Measurements from ENCODE around the gene CCDC134. TPM values are rescaled to one million over a fixed set of nuclear protein-coding genes. Genes with fewer than 3 reads are reported as not detected.

Gene CCDC134
- total RNA-seq: 12.3 and 22.1 TPM in 2 replicates
- 4.7 TPM for polyA plus RNA-seq (2012)

DNA sequence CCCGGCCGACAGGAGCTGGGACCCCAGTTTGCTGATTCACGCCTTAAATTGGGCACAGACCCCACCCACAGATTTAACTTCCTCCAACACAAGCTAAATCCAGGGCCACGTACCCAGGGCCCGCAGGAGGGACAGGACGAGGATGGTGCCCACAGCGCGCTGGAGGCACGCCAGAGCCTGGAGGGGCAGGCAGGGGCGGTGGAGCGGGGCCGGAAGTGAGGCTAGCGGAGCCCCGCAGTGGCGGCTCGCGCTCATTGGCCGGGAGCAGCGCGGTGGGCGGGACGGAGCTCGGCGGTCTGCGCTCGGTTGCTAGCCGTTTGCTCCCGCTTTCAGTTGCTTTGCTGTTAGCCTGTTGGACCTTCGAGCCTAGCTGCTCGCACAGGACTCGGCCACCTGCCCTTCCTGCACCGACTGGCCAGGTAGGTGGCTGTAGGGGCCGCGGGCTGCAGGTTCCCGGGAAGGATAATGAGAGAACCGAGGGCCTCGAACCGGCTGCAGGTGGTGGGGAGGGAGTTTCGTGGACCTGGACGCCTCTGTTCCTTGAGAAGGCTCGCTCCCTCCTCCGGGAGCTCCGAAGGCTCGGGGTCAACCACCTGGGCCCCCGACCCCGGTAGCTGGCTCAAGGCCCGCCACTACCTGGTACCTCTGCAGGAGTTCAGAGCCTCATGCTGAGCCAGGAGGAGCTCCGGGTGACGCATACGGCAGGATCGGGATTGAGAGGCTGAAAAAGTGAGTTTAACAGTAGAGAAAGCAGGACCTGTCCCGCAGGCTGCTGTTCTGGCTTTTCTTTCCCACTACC is at the start of gene CCDC134:
Gene CCDC134, plus strand, starts transcription at position 332 of the 799 bp plus-strand sequence. CDS start 8,212 bp downstream, outside the sequence.
- DNase-seq (ENCODE audit: low read depth): peak; percentile 92

GRCh38 chr22:41752011-41752970 is 48.2 kb upstream of the CCDC134 start:
- DNase-seq (ENCODE audit: low read depth): no peak

- DNase-seq (ENCODE audit: low read depth): no peak
These were observed 46.5 kb upstream of the CCDC134 start for GRCh38 chr22:41753984-41754383.

- peak; percentile 17 for DNase-seq (ENCODE audit: low read depth)
These were observed 43.0 kb upstream of the CCDC134 start for GRCh38 chr22:41757502-41757901.

DNA sequence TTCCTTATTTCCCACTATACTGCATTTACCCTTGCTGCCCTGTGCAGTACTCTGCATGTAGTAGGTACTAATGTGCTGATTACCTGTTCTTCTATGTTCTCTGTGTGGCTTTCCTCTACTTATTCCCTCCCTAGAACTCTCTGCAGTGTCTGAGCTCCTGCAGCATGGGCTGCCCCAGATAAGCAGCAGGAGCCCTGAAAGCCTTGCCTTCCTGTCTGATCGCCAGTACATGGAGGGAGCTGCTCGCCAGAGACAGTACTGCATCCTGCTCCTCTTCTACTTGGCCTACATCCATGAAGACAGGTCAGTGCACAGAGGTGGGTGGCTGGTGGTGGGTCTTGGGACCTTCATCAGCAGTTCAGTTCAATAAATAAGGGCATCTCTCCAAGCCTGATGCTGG is 42.2 kb upstream of the CCDC134 start:
- DNase-seq (ENCODE audit: low read depth): no peak

- DNase-seq (ENCODE audit: low read depth): peak; percentile 8
These were observed 37.3 kb upstream of the CCDC134 start for GRCh38 chr22:41762980-41763779.

DNA sequence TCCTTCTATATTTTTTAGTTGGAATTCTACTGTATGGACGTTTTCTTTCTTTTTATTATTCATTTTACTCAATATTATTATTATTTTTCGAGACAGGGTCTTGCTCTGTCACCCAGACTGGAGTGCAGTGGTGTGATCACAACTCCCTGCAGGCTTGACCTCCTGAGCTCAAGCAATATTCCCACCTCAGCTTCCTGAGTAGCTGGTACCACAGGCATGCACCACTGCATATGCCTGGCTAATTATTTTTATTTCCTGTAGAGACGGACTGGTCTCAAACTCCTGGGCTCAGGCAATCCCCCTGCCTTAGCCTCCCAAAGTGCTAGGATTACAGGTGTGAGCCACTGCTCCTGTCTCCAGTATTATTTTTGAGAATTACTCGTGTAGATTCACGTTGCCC is 34.0 kb upstream of the CCDC134 start:
- DNase-seq (ENCODE audit: low read depth): no peak

DNA sequence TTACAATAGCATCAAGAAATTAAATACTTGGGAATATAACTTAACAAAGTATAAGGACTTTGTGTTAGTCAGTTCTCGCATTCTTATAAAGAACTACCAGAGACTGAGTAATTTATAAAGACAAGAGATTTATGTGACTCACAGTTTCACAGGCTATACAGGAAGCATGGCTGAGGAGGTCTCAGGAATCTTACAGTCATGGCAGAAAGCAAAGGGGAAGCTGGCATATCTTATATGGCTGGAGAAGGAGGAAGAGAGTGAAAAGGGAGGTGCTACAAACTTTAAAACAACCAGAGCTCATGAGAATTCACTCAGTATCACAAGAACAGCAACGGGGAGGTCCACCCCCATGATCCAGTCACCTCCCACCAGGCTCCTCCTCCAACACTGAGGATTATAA is 32.0 kb upstream of the CCDC134 start:
- no peak for DNase-seq (ENCODE audit: low read depth)

DNA sequence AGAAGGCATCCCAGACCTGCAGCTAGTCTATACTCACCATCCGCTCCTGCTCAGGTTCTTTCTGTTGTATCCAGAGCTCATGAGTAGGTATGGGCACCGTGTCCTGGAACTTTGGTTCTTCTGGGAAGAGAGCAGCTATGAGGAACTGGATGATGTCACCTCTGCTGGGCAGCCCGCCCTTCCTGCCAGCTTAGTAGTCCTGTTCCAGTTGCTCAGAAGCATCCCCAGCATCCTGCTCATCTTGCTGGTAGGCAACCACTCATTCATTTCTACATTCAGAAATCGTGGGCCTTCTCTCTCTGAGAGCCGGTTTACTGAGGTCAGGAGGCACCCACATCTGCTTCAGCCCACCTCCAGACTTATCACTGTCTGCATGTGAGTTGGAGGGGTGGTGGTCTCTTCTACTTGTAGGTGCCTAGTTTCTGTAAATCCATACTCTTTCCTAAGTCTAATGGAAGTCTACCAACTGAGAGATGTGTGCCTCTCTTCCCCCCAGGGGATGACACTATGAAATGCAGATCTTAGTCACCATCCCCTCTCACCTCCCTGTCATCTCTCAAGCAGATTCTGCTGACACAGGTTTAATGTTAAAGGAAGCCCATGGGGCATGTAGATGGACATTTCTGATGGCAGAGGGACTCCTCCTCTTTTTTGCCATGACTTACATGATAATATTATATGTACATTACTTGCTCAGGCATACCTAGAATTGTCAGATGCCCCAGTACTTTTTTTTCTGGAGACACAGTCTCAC is 29.6 kb upstream of the CCDC134 start:
- DNase-seq (ENCODE audit: low read depth): no peak

GRCh38 chr22:41772198-41772597 is 28.3 kb upstream of the CCDC134 start:
- no peak for DNase-seq (ENCODE audit: low read depth)

GRCh38 chr22:41772645-41773044 is 27.8 kb upstream of the CCDC134 start:
- no peak for DNase-seq (ENCODE audit: low read depth)

DNA sequence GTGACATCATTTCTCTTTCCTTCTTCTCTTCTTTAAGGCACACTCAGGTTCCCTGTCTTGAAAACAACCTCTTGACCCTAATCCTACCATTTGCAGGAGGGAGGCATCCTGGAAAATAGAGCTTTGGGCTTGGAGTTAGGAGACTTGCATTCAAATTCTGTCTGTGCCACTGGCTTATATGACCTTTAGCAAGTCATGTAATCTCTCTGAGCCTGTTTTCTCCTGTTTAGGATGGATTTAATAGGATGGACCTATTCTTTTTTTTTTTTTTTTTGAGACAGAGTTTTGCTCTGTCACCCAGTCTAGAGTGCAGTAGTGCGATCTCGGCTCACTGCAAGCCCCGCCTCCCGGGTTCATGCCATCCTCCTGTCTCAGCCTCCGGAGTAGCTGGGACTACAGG is 25.1 kb upstream of the CCDC134 start:
- no peak for DNase-seq (ENCODE audit: low read depth)

DNA sequence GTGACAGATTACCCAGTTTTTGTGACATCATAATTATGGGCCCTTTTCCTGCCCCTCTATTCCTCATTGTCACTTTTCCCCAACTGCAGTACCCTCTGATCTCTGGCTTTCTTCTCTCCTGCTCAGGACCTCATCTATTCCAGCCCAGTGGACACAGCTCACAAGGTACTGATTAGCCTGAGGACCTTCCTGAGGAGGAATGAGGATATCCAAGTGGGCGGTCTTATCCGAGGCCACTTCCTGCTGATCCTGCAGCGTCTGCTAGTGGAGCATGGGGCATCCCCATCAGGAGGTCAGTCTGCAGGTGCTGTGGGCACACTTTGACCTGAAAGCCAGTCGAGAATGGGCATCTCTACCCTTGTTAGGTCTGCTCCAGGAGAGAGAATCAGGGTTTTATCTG is 24.5 kb upstream of the CCDC134 start:
- no peak for DNase-seq (ENCODE audit: low read depth)

DNA sequence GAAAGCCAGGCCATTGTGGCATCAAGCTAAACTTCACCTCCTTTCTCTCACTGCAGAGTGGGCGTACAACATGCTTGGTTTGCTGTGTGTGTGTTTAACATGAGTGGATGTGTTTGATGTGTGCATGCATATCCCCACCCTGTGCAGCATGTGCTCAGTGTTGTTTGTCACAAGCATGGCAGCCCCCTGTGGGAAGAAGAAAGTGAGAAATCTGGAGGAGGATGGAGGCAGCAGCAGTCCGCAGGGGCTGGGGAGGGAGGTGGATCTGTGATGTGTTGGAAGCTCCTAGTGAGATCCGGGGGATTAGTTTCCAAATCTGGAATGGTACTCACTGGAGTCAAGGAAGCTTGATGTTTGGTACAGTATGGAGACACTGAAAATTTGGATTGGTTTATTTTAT is 24.1 kb upstream of the CCDC134 start:
- no peak for DNase-seq (ENCODE audit: low read depth)

- no peak for DNase-seq (ENCODE audit: low read depth)
These were observed 22.6 kb upstream of the CCDC134 start for GRCh38 chr22:41777749-41778425.

- no peak for DNase-seq (ENCODE audit: low read depth)
These were observed 20.5 kb upstream of the CCDC134 start for GRCh38 chr22:41779929-41780505.

GRCh38 chr22:41780746-41781505 is 19.6 kb upstream of the CCDC134 start:
- DNase-seq (ENCODE audit: low read depth): no peak

GRCh38 chr22:41781507-41781906 is 19.0 kb upstream of the CCDC134 start:
- no peak for DNase-seq (ENCODE audit: low read depth)

DNA sequence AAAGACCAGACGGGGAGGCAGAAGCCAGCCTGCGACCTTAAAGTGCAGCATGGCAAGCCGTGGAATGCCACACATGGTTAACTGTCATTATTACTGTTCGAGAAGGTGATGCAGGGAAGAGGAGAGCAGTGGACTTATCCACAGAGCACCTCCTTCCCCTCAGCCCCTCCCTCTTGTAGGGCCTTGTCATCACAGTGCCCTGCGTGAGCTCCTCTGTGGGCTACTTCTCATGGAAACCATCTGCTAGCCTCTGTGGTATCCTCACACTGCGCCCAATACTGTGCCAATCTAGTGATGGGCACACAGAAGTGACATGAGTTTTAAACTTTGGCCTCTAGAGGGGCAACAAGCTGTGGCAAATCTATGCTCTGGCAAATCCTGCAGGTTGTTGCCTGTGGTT is 18.2 kb upstream of the CCDC134 start:
- DNase-seq (ENCODE audit: low read depth): no peak

All from myocyte (in vitro differentiated cells).